HG03280 (cell line): ENCODE data around the gene ATP13A1.

Experiments
- ATAC-seq: cut with Tn5 transposase; IDR thresholded peaks from one replicate; pipeline ENCODE4 v1.9.1; 2021; ENCODE audit warnings: mild to moderate bottlenecking, moderate library complexity; ENCODE audit not compliant: unreplicated experiment

Gene ATP13A1

DNA sequence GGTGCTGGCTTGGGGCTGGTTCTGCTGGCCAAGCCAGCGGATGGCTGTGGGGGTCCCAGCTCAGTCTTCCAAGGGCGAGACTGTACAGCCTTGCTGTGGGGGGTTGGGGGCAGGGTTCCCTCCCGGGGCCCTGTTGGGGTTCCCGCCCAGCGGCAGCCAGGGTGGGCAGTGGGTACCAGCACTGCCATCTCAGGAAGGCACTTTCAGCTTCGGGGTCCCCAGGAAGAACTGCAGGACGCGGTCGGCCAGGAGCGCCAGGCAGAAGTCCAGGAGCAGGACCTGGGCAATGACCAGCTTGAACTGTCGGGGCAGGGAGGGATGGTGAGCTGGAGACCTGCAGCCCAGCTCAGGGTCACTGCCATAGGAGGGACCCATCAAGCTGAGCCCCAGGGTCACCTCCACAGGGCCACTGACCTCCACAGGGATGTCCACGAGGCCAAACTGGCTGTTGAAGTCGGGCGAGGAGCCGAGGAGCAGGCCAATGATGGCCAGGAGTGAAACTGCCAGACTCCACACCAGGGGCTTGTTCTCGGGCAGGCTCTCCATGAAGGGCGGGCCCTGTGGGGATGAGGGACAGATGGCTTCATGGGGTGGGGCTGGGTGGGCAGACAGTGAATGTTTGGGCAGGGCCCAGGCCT, 18.1 kb downstream of the ATP13A1 start:
- no peak for ATAC-seq

DNA sequence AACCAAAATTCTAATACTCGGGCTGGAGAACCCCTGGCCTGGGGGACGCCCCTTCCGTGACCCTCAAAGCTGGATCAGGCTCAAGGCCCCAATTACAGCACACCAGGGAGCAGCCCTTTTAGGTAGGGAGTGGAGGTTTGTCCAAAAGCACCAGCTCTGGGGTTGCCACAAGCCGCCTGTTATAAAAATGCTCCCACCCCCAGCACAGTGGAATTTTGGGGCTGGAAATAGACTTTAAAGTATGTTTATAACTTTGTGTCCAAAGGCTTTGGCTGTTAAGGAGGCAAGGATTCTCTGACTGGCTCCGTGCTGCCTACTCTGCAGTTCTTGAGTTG, 19.5 kb downstream of the ATP13A1 start:
- ATAC-seq = no peak

DNA sequence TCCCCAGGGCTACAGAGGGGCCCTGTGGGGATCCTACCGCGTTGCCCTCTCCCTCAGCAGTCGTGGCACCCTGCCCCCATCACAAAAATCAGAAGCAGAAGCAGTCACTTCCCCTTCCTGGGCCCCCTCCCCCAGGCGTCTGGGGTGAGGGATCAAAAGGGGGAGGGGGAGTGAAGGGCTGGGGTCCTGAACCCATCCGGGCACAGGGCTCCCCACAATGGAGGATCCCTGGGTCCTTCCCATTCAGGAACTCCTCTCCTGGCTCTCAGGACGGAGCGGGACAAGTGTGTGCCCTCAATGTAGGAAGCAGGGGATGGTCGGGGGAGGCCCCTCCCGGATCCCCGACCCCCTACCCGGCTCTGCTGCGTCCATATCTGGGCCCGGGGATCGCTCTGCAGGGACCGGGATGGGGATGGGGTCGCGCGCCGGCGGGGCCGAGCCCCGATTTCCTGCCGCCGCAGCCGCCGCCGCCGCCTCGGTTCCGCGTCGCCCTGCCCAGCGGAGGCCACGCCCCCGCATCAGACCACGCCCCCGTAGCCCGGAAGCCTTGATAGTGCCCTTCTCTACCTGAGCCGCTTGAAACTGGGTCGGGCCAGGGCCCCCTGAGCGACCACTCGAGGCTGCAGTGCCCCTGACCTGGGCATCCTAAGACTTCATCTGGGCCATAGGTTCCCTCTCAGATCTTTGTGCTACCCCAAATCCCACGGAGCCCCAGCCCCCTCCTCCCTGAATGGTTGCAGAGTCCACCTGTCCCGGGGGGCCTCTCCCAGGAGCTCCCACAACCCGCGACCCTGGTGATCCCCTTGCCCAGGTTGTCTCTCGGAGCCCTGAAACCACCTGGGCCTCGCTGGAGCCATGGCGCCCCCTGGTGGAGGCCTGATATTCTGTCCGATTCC, 20.1 kb downstream of the ATP13A1 start, which contains the start of gene GMIP:
Gene GMIP, minus strand, starts transcription at position 500 of the 896 bp plus-strand sequence. Its CDS starts 128 bp downstream, at position 372.
- ATAC-seq = peak; percentile 60

DNA sequence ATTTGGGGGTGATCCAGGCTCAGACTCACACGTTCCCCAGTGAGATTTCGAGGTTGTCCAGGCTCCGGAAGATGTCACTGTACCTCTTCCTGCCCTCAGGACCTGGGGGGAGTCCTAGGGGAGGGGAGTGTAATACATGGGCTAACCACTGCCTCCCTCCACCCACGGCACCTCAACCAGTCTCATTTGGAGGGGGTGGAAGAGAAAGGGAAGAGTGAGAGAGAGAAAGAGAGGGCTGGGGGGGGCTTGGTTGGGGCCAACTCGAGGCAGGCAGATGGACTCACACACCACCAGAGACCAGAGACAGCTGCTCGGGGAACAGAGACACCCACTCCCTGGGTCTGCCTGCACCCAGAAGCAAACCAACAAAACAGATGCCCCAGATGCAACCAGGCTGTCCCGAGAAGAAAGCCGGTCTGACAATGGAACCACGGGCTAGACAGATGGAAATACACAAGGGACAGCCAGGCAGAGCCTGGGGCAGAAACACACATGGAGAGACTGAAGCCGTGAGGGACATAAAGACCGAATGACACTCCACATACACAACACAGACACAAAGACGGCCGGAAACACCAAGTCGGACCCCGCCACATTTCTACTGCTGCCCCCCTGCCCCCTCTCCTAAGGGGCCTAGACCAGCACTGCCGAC, 20.8 kb downstream of the ATP13A1 start:
- no peak for ATAC-seq

DNA sequence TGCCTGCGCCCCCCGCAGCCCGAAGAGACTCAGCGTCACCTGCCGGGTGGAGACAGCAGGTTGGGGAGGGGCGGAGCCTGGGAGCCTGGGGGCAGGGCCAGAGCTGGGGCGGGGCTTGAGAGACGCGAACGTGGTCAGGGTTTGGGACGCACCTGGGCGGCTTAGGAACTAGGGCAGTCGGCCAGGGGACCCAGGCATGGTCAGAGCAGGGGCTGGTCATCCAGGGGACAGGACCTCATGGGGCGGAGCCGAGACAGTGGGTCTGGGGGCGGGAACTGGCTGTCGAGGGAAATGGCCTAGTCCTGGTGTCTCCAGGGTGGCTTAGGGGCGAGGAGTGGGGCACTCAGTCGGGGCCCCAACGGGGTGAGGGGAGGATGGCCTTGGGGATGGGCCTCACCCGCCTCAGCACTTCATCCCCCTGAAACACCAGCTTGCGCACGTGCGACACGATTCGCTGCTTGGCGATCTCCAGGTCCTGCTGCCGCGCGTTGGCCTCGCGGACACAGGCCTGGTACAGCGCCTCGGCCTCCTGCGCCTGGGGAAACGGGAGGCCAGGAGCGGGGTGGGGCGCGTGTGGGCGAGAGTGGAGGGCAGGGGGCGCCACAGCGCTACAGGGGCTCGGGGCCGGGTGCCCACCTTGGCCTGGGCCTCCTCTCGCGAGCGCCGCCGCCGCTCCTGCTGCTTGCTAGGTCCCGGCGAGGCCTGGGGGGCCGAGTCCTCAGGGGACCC, 25.8 kb downstream of the ATP13A1 start:
- no peak for ATAC-seq

DNA sequence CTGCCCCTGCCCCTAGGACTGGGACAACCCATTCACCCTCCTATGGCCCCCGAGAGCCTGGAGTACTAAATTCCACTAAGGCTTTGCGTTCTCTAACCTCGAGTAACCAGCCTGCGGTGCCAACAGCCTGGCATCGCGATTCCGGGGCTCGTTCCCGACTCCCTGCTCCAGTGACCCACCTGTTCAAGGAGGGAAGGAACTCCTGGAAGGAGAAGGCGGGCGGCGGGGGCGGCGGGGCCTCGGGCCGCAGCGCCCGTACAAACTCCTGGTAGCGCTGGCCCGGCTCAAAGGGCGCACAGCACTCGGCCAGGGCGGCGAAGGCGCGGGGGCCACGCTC, 26.3 kb downstream of the ATP13A1 start:
- ATAC-seq = no peak

DNA sequence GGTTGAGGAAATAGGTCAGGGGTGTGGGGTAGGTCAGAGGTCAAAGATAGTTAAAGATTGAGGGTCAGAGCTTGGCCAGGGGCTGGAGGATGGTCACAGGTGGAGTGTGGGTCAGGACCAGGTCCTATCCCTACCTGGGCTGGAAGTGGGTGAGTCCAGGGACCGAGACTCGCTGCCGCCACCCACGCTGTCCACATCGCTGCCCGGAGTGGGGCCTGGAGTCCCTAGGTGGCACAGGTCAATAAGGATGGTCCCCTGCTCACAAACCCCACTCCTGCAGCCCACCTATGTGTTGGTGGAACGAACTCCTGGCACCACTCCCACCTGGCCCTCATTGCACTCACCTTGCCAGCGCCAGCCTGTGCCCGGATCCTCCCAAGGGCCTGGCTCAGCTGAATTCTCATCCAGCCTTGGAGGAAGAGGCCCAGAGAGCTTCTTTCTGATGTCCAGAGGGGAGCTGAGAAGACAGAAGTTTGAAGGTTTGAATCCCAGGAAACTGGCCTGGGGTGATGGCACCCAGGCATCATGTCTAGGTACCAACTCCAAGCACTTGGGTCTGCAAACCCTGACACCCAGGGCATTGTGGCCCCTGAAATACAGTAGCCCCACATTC, 26.8 kb downstream of the ATP13A1 start:
- no peak for ATAC-seq

DNA sequence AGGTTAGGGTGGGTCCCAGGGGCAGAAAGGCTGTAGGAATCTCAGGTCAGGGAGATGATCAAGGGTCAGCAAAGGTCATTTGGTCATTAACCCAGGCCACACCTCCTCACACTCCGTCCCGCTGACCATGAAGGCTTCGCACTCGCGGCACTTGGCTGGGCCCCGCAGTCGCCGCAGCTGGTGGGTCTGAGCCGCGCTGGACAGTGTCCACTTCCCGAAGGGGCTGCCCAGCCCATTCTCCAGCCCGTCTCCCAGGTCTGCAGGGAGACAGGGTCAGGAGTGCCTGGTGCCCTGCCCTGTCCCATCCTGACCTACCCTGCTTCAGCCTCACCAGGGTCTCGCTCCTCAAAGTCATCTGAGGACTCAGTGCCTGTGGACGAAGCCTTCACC, 28.2 kb downstream of the ATP13A1 start:
- no peak for ATAC-seq

DNA sequence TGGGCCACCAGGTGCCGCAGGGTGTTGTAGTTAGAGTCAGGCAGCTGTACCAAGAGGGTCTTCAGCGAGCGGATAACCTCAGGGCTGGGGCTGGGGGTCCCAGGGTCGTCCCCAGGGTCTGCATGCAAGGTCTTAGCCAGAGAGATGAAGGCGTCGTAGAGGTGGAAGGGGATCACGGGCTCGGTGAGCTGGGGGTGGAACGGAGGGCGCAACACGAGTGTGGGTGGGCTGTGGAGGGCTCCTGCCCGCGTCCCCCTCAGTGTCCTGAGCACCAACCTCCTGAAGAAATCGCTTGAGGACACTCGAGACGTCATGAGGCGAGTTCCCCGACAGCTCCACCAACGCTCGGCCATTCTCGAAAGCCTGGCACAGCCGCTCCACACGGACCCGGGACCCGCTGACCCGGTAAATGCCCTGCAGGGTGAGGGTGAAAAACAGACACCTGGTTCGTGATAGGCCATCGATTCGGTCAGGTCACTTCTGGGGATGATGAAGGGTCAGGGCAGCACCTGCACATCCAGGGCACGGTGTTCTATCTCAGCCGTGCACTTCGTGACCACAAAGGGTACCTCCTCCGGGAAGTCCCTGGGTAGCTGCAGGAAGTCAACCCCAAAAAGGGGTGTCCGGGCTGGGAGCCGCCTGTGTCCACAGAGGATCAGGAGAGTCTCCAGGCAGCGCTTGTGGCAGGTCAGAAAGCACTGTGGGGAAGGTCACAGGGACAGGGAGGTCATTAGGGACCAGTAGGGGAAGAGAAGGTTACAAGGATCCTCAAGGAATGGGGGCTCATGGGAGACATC, 28.8 kb downstream of the ATP13A1 start:
- no peak for ATAC-seq

DNA sequence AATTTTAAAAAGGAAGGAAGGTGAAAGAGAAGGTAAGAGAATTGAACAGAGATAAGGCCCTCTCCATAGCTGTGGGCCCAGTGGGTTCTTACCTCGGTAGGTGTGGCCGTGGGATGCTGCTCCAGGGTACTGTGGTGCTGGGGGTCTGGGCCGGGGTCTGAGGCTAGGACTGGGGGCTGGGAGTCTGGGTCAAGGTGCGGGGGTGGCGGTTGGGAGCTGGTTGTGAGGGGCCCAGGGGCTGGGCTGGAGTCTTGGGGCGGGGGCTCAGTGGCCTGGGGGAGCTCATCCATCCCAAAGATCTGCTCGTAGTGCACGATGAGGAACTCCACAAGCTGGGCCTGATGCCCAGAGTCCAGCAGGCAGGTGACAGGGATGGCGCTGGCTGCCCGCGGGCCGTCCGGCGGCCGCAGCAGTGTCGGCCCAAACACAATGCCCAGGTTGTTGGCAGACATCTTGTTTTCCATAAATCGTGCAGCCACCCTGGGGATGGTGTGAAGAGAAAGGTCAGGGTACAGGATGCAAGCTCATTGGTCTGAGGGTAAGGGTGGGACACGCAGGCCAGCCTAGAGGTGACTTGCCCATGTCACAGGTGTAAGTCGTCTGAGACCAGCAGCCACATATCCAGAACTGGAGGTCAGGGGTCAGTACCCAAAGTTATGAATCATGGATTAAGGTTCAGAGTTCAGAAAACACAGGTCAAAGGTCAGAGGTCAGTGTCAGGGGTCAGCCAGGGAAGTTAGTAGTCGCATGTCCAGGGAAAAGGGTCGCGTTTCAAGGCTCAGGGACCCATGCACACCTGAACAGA, 29.6 kb downstream of the ATP13A1 start:
- ATAC-seq = no peak

DNA sequence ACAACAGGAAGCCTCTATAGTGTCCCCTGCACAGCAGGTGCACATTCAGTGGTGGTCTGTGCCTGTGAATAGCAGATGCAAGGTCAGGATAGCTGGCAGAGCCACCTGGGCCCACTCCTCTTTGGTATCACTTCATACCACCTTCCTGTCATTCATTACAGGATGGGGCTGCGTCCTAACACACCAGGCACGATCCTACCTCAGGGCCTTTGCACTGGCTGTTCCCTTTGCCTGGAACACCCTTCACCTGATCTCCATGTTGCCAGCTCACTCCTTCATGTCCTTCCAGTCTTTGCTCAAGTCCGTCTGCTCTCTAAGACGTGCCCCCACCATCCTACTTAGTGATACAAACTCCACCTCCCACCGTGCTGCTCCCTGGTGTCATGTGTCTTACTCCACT, 30.8 kb downstream of the ATP13A1 start:
- ATAC-seq = no peak

DNA sequence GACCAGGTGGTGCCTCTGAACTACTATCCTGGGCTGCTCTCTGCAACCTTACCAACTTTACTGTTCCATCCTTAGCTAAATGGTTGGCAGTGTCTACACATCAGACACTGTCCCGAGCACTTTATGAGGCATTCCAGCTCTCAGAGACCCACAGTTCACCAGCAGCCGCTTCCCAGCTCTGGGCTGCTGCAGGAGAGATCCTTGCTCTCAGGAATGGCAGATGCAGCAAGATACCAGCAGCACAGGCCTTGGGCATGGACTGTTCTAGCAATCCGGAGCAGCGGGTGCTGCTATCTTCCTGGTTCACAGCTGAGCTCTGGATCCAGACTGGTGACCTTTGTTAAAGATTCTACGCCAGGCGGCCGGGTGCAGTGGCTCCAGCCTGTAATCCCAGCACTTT, 32.1 kb downstream of the ATP13A1 start:
- no peak for ATAC-seq

DNA sequence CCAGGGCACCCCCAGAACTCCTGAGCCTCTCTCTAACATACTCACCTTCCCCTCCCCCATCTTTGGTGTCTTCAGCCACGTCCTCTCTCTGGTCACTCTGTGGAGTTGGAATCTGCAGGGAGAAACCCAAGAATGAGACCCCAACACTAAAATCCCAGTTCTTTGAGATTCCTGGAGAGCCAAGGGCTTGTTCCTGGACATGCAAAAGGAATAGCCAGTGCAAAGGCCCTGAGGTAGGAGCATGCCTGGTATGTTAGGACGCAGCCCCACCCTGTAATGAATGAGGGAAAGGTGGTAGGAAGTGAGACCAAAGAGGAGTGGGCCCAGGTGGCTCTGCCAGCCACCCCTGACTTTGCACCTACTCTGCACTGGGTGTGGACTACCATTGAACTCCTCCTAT, 33.0 kb downstream of the ATP13A1 start:
- ATAC-seq = no peak

DNA sequence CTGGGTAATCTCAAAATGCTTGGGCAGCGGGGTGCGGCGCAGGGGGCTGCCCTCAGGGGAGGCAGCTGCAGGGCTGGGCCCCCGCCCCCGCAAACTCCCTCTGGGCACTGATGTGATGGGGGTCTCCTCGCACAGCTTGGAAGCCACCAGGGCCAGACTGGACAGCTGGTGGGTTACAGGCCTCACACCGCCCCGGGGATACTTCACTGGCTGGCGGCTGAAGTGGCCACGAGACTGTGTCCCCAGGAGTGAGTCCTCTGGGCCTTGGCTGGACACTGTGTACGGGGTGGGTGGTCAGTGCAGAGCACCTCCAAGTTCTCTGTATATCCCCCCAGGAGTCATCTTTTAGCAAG, 33.4 kb downstream of the ATP13A1 start:
- no peak for ATAC-seq

DNA sequence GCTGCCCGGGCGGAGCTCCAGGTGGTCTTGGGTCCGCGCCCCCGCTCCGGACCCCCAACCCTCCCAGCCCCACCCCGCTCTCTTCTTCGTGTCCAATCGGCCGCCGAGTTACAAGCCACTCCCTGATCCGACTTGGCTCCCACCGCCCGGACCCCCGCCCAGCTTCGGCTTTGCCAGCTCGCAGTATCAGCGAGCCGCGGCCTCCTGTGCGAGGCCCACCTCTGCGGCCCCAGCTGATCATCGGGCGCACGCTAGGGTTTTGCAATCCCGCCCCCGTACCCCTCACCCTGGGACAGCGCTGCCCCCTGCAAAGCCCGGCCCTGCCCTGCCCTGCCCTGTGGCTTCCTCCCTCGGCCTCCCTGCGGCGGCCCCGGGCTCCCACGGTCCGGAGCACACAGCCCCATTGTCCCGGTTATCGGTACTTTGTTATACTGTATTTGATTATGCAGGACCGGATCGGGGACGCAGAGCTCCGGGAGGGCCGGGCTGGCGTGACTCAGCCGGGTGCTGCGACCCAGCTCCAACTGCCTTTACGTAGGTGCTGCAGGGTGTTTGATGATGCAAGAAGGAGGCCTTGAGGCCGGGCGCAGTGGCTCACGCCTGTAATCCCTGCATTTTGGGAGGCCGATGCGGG, 34.9 kb downstream of the ATP13A1 start:
- peak; percentile 6 for ATAC-seq

DNA sequence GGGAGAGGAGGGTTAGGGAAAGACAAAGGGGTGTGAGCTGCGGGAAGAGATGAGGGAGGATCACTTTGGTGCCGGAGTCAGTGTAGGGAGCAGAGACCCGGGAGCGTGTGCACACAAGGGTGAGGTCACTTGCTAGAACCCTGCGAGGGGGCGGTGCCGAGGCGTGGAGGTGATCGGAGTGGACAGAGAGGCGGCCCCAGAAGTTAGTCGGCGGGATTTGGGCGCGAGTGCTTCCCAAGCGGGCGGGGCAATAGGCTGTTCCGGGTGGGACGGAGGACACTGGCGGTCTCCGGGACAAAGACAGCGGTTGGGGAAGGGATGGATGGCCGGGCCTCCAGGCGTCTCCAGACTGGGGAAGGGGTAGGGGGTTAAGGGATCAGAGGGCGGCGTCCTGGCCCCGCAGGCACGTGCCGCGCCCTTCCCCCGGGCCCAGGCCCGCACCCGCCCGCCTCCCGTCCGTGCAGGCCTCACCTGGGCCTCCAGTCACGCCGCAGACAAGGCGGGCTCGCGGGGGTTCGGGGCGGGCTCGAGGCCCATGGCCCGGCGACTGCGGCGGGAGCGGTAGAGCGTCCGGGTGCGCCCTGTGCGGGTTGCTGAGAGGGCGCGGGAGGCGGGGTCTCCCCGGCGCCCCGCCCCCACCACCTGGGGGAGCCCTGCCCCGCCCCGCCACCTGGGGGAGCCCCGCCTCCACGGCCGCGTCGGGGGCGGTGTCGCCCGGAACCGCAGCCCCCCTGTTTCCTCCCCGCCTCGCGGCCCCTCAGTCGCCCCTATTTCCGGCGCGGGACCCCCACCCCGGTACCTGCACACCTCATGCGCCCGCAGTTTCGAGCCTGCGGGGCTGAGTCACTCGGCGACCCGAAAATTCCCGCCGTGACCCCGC, 35.6 kb downstream of the ATP13A1 start, which contains the start of gene LPAR2:
Gene LPAR2, minus strand, starts transcription at position 600 of the 880 bp plus-strand sequence. CDS start 945 bp downstream, outside the sequence.
- ATAC-seq = peak; percentile 68

DNA sequence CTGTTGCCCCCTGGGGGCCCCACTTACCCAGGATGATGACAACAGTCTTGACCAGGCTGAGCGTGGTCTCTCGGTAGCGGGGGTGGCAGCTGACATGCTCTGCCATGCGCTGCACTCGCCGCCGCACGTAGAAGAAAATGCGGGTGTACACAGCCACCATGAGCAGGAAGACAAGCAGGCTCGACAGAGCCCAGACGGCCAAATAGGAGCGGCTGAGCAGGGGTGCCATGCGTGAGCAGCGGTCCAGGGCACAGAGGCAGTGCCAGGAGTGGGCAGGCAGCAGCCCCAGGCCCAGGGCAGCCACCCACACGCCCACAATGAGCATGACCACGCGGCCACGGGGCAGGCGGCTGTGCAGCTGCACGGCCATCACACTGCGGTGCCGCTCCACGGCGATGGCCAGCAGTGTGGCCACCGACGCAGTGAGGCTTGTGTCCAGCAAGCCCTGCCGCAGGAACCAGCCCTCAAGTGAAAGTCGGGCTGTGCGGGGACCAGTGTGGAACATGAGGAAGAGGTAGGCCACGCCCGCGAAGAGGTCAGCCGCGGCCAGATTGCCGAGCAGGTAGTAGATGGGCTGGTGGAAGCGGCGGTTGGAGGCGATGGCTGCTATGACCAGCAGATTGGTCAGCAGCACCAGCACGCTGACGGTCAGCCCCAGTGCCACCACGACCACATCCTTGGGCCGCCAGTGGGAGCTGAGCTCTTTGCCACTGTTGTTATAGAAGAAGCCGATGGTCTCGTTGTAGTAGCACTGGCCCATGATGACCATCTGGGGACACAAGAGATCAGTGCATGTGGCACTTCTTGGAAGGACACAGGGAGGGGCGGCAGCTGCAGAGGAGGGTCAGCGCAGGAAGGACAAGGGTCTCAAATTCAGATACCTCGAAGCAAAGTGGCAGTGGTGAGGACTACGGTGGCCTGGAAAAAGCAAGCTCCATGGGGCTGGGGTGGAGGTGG, 36.7 kb downstream of the ATP13A1 start:
- no peak for ATAC-seq
